ENCODE results near the gene CADPS2.

CADPS2 gene

DNA sequence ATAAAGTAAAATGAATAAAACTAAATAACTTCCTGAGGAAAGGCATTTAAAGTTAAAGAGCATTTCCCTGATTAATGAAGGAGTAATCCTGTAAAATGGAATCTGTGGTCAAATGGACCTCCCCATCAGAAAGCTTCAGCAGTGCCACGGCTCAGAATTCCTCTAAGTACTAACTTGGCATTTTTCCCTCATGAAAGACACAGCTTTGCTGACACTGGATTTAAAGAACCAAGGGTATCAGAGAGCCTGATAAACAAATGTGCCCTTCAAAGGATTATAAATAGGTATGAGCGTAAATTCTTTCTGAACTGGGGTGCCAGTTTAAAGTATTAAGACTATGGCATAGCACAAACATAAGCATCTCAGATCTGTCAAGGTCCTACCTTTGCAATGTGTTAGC, 159.4 kb downstream of the CADPS2 start:
- Histone ChIP-seq H3K4me3 (ENCODE audit: insufficient read depth, low read depth, low read length) (no peak overlapping the region), H3K4me1 (ENCODE audit: control insufficient read depth, insufficient read depth, low read length) (no peaks in the 10 kb centered on the region), H3K36me3 (ENCODE audit: control insufficient read depth, insufficient read depth, low read length) (no peaks in the 10 kb centered on the region), H3K9me3 (ENCODE audit: control insufficient read depth, low read length) (no peaks in the 10 kb centered on the region), H3K27me3 (ENCODE audit: control insufficient read depth, insufficient read depth, low read length, poor library complexity, severe bottlenecking) (no peaks in the 10 kb centered on the region), H3K27ac (ENCODE audit: insufficient read depth, low read depth, low read length, poor library complexity, severe bottlenecking) (no peak overlapping the region)
- 89 to 92% methylated on average over 2 of the region's 2 CpGs for WGBS, 2 experiments

DNA sequence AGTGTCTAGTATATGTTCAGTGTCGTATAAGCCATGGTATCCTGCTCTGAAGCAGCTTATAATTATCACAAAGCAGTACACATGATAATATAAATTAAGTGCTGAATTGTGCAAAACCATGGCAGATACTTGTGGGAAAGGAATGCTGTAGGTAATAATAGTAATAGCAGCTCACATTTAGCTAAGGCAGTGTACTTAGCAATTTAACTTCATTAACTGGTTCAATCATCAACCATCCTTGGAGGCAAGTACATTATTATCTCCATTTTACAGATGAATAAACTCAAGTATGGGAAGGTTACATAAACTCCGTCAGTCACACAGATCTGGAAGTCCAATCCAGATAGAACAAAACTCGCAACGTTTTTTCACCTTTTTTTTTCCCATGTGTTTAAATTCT, 161.9 kb downstream of the CADPS2 start:
- H3K4me1 ChIP-seq (ENCODE audit: control insufficient read depth, insufficient read depth, low read length): no peaks in the 10 kb centered on the region
- H3K27ac ChIP-seq (ENCODE audit: insufficient read depth, low read depth, low read length, poor library complexity, severe bottlenecking): no peak overlapping the region
- H3K36me3 ChIP-seq (ENCODE audit: control insufficient read depth, insufficient read depth, low read length): no peaks in the 10 kb centered on the region
- no peak overlapping the region for H3K4me3 ChIP-seq (ENCODE audit: insufficient read depth, low read depth, low read length)
- 95 to 98% methylated on average over 3 of the region's 4 CpGs for WGBS, 2 experiments
- H3K9me3 ChIP-seq (ENCODE audit: control insufficient read depth, low read length): no peaks in the 10 kb centered on the region
- H3K27me3 ChIP-seq (ENCODE audit: control insufficient read depth, insufficient read depth, low read length, poor library complexity, severe bottlenecking): no peaks in the 10 kb centered on the region

DNA sequence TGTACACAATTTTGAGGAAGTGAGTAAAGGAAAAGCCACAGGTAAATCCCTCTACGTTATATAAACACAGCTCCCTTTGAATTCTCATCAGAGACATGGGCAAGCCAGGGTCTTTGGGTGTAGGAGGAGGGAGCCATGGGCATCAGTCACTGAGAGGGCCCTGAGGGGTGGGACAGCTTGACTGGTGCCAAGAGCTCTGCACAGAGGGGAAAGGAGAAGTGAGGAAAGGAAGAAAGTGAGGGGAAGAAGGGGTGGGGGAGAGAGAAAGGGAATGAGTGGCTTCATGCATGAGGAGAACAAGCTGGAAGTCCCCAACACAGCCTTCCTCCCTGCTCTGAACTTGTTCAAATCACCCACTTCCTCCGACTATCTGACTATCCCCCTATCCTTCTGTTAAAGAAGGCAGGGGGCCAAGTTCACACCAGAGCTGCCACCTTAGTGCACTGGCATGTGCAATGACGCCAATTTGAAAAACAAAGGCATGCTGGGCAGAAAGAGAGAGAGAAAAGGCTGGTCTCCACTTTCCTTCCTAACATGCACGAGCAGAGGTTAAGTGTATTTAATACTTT, 167.2 kb downstream of the CADPS2 start:
- H3K36me3 ChIP-seq (ENCODE audit: control insufficient read depth, insufficient read depth, low read length): no peaks in the 10 kb centered on the region
- H3K27me3 ChIP-seq (ENCODE audit: control insufficient read depth, insufficient read depth, low read length, poor library complexity, severe bottlenecking): no peaks in the 10 kb centered on the region
- H3K4me1 ChIP-seq (ENCODE audit: control insufficient read depth, insufficient read depth, low read length): no peaks in the 10 kb centered on the region
- no peak overlapping the region for H3K4me3 ChIP-seq (ENCODE audit: insufficient read depth, low read depth, low read length)
- no peak overlapping the region for H3K27ac ChIP-seq (ENCODE audit: insufficient read depth, low read depth, low read length, poor library complexity, severe bottlenecking)
- WGBS, 2 experiments: 75 to 87% methylated on average over 3 of the region's 4 CpGs
- no peaks in the 10 kb centered on the region for H3K9me3 ChIP-seq (ENCODE audit: control insufficient read depth, low read length)

DNA sequence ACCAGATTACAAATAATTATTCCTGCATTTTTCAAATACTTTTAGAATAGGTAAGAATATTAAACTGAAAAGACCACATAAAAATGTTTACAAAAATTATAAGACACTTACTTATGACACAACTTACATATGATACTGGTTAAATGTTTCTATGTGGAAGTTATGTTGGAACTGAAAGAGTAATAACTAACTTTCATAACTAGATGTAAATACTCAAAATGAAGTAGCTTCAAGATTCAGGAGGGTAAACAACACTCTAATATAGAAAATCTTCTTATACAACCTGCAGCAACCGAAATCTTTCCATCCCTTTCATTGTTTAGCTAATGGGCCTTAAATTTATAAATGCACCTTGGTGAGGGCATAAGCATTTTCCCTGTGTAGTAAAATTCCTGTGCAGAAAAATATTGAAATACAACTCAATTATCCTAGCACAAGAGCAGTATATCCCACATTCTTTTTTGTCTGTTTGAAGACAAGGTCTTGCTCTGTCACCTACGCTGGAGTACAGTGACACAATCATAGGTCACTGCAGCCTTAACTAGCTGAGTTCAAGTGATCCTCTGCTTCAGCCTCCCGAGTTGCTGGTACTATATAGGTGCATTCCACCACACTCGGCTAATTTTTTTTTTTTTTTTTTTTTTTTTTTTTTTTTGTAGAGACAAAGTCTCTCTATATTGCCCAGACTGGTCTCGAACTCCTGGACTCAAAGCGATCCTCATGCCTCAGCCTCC, 168.7 kb downstream of the CADPS2 start:
- Histone ChIP-seq H3K36me3 (ENCODE audit: control insufficient read depth, insufficient read depth, low read length) (no peaks in the 10 kb centered on the region), H3K4me3 (ENCODE audit: insufficient read depth, low read depth, low read length) (no peak overlapping the region), H3K9me3 (ENCODE audit: control insufficient read depth, low read length) (no peaks in the 10 kb centered on the region), H3K4me1 (ENCODE audit: control insufficient read depth, insufficient read depth, low read length) (no peaks in the 10 kb centered on the region), H3K27ac (ENCODE audit: insufficient read depth, low read depth, low read length, poor library complexity, severe bottlenecking) (no peak overlapping the region), H3K27me3 (ENCODE audit: control insufficient read depth, insufficient read depth, low read length, poor library complexity, severe bottlenecking) (no peaks in the 10 kb centered on the region)
- 95% methylated on average over 4 to 6 of the region's 6 CpGs for WGBS, 2 experiments

DNA sequence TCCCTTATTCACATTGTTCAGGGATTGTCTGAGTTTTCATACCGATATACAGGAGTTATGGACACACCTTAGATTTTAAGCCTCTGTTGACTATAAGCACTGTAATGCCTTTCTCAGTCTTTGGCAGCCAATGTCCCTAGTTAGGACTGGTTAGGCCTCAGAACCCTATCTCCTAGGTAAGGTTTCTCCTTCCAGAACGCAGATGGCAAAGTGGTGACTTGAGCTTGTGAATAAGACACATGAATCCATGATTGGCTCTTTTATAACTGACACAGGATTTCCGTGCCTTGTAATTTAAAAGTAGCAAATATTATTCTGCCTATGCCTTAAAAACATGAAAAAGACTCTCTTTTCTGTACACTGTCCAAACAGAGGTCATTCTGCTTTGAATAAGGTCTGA, 171.1 kb downstream of the CADPS2 start:
- Histone ChIP-seq H3K9me3 (ENCODE audit: control insufficient read depth, low read length) (no peaks in the 10 kb centered on the region), H3K27me3 (ENCODE audit: control insufficient read depth, insufficient read depth, low read length, poor library complexity, severe bottlenecking) (no peaks in the 10 kb centered on the region), H3K4me3 (ENCODE audit: insufficient read depth, low read depth, low read length) (no peak overlapping the region), H3K27ac (ENCODE audit: insufficient read depth, low read depth, low read length, poor library complexity, severe bottlenecking) (no peak overlapping the region), H3K36me3 (ENCODE audit: control insufficient read depth, insufficient read depth, low read length) (no peaks in the 10 kb centered on the region), H3K4me1 (ENCODE audit: control insufficient read depth, insufficient read depth, low read length) (no peaks in the 10 kb centered on the region)
- WGBS, 2 experiments: 90 to 97% methylated on average over 3 of the region's 3 CpGs

DNA sequence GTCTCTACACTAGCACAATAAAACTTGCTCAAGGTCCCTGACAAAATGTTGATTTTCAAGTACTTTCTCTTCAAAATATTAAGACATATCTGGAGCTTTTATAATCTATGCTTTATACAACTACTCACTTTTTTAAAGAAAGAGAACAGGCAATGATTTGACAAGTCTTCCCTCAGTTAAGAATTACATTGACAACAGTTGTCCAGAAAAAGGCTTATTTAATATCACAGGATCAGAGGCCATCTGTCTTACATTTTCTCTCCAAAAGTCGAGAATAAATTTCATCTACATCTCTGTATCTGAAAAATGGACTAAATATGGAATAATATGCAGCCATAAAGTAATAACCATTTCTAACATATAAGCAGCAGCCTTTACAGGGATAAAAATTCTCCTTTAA, 175.3 kb downstream of the CADPS2 start:
- no peaks in the 10 kb centered on the region for H3K27me3 ChIP-seq (ENCODE audit: control insufficient read depth, insufficient read depth, low read length, poor library complexity, severe bottlenecking)
- H3K36me3 ChIP-seq (ENCODE audit: control insufficient read depth, insufficient read depth, low read length): no peaks in the 10 kb centered on the region
- no peak overlapping the region for H3K4me3 ChIP-seq (ENCODE audit: insufficient read depth, low read depth, low read length)
- WGBS, 2 experiments: 100% methylated on average over 1 of the region's 1 CpG; no CpG with 5 or more reads in 1 of the 2 experiments
- H3K9me3 ChIP-seq (ENCODE audit: control insufficient read depth, low read length): no peaks in the 10 kb centered on the region
- H3K4me1 ChIP-seq (ENCODE audit: control insufficient read depth, insufficient read depth, low read length): no peaks in the 10 kb centered on the region
- H3K27ac ChIP-seq (ENCODE audit: insufficient read depth, low read depth, low read length, poor library complexity, severe bottlenecking): no peak overlapping the region

DNA sequence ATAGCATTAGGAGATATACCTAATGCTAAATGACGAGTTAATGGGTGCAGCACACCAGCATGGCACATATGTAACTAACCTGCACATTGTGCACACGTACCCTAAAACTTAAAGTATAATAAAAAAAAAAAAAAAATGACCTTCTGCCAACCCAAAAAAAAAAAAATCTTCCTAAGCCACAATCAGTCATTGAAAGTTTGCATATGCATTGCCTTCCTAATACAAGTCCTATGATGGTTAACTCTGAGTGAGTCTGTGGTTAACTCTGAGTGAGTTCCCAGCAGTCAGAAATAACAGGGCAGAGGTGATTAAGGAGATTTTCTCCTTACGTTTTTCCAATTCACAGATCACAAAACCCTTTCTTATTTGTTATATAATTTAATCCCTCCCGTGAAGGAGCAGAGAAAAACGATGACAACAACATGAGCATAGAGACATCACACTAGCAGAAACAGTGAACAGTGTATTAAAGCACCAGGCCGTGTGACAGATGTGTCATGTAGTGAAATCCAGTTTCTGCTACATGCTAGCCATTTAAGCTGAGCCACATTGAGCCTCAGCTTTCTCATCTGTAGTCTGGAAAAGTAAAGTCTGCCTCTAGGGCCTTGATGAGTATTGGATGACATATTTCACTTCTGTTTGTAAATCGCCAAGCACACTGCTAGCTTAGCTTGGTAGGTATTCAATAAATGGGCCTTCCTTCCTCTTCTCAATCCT, 176.2 kb downstream of the CADPS2 start:
- no peaks in the 10 kb centered on the region for H3K9me3 ChIP-seq (ENCODE audit: control insufficient read depth, low read length)
- H3K27me3 ChIP-seq (ENCODE audit: control insufficient read depth, insufficient read depth, low read length, poor library complexity, severe bottlenecking): no peaks in the 10 kb centered on the region
- no peak overlapping the region for H3K27ac ChIP-seq (ENCODE audit: insufficient read depth, low read depth, low read length, poor library complexity, severe bottlenecking)
- no peaks in the 10 kb centered on the region for H3K36me3 ChIP-seq (ENCODE audit: control insufficient read depth, insufficient read depth, low read length)
- WGBS, 2 experiments: 92 to 98% methylated on average over 5 to 7 of the region's 7 CpGs
- H3K4me1 ChIP-seq (ENCODE audit: control insufficient read depth, insufficient read depth, low read length): no peaks in the 10 kb centered on the region
- no peak overlapping the region for H3K4me3 ChIP-seq (ENCODE audit: insufficient read depth, low read depth, low read length)

DNA sequence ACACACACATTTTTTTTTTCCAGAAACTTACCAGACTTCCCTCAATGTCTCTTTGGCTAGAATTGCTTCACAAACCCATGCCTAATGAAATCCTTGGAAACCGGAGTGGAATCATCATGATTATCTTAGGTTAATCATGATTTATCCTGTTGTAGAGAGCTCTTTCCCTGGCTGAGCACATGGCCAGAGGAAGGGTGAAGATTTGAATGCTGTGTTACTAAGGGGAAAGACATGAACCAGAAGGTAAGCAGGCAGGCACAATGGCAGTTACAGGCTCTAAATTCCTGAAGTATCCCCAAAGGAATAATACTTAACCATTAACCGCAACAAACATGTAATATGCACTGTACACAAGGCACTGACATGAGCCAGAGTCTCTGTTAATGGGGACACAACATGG, 179.4 kb downstream of the CADPS2 start:
- Histone ChIP-seq H3K36me3 (ENCODE audit: control insufficient read depth, insufficient read depth, low read length) (no peaks in the 10 kb centered on the region), H3K4me3 (ENCODE audit: insufficient read depth, low read depth, low read length) (no peak overlapping the region), H3K27ac (ENCODE audit: insufficient read depth, low read depth, low read length, poor library complexity, severe bottlenecking) (no peak overlapping the region), H3K4me1 (ENCODE audit: control insufficient read depth, insufficient read depth, low read length) (no peaks in the 10 kb centered on the region), H3K9me3 (ENCODE audit: control insufficient read depth, low read length) (no peaks in the 10 kb centered on the region), H3K27me3 (ENCODE audit: control insufficient read depth, insufficient read depth, low read length, poor library complexity, severe bottlenecking) (no peaks in the 10 kb centered on the region)
- 99 to 100% methylated on average over 2 of the region's 2 CpGs for WGBS, 2 experiments

DNA sequence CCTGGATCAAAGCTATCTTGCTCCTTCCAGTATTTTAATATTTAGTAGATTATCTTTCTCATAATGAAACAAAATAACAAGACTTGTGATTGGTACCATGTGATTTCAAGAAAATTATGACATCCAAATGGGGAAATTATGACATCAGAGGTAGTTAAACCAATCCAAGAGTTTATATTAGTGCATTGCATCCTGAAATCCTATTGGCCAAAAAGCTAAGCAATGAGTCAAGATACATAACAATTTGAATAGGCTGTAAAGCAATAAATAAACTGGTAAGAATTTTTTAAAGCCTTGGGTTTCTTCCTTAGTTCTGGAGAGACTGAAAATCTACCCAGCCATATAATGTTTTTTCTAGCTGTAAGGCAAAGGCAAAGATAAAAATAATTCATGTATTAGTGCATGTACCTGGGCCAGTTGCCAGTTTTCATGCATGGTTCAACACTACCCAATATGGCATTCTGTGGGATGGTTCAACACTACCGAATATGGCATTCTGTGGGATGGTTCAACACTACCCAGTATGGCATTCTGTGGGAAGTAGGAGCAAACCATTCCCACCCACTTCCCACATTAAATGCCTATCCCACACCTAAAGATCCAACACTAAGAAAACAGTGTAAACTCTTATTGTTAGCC, 183.3 kb downstream of the CADPS2 start, which contains the start of gene RNF148:
Gene RNF148 (minus strand): TSS at position 51 of the 639 bp plus-strand sequence. CDS start 172 bp downstream, outside the sequence.
- WGBS, 2 experiments: 100% methylated on average over 1 of the region's 1 CpG
- H3K4me1 ChIP-seq (ENCODE audit: control insufficient read depth, insufficient read depth, low read length): no peaks in the 10 kb centered on the region
- H3K9me3 ChIP-seq (ENCODE audit: control insufficient read depth, low read length): no peaks in the 10 kb centered on the region
- no peak within 1 kb of the TSS for H3K4me3 ChIP-seq (ENCODE audit: insufficient read depth, low read depth, low read length)
- H3K27me3 ChIP-seq (ENCODE audit: control insufficient read depth, insufficient read depth, low read length, poor library complexity, severe bottlenecking): no peaks in the 10 kb centered on the region
- no peak within 1 kb of the TSS for H3K27ac ChIP-seq (ENCODE audit: insufficient read depth, low read depth, low read length, poor library complexity, severe bottlenecking)
- no peaks in the 10 kb centered on the region for H3K36me3 ChIP-seq (ENCODE audit: control insufficient read depth, insufficient read depth, low read length)

DNA sequence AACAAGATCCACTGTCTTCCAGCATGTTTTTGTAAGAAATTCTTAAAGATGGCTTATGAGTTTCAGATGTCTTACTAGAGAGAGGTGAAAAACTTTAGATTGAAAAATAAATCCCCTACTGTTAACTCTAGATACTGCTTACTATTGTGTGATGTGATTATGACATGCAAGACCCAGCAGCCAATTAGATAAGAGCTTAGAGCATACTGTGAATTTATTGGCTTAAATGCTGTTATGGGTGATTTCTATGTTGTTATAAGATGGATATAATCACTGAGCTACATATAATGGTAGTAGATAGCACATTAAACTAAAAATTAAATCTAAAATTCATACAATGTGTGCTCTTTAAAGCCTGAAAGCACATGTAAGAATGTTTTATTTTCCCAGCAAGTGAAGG, 187.2 kb downstream of the CADPS2 start, which contains the start of gene RNF133:
Gene RNF133 (minus strand): TSS at position 101 of the 400 bp plus-strand sequence. CDS start 199 bp downstream, outside the sequence.
- no peak within 1 kb of the TSS for H3K4me3 ChIP-seq (ENCODE audit: insufficient read depth, low read depth, low read length)
- H3K36me3 ChIP-seq (ENCODE audit: control insufficient read depth, insufficient read depth, low read length): no peaks in the 10 kb centered on the region
- no peaks in the 10 kb centered on the region for H3K4me1 ChIP-seq (ENCODE audit: control insufficient read depth, insufficient read depth, low read length)
- H3K27ac ChIP-seq (ENCODE audit: insufficient read depth, low read depth, low read length, poor library complexity, severe bottlenecking): no peak within 1 kb of the TSS
- H3K9me3 ChIP-seq (ENCODE audit: control insufficient read depth, low read length): no peaks in the 10 kb centered on the region
- H3K27me3 ChIP-seq (ENCODE audit: control insufficient read depth, insufficient read depth, low read length, poor library complexity, severe bottlenecking): no peaks in the 10 kb centered on the region

All from ectodermal cell (in vitro differentiated cells).